Measurements from ENCODE around the gene ADARB2. TPM values are rescaled to one million over a fixed set of nuclear protein-coding genes. Genes with fewer than 3 reads are reported as not detected.

The ADARB2 gene
- total and polyA plus RNA-seq, 2 experiments from 2014 or later, result 2.0 to 5.0 TPM

DNA sequence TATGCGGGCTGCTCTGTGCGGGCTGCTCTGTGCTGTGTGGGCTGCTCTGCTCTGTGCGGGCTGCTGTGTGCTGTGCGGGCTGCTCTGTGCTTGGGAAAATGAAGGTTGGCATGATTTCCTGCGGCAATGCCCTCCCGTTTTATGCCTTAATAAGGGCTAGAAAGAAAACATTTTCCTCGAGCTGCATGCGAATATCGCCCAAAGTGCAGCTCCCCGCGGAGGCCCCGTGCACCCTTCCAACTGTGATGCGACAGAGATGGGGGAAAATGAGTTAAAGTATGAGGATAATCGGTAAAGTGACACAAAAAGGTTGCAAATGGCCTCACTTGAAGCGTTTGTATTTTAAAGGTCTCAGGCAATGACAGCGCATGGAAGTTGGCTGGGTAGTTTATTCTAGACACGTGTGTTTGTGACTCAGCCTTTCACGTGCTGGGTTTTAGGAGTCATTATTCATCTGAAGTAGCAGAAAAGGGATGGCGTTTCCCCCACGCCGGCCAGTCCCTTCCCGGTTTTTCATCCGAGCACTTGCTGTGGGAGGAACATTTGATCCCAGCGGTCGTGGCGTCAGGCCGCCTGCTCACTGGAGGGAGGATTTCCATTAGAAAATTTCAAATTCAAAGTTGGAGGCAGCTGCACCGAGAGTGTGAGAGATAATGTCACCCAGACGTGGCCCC, 220.7 kb downstream of the ADARB2 start:
- peaks cover 10% of the 10 kb centered on the region for H3K4me1 ChIP-seq (ENCODE audit: insufficient read depth)
- no peaks in the 10 kb centered on the region for H3K79me2 ChIP-seq (replicated peaks; ENCODE audit: insufficient read depth)
- H3K4me2 ChIP-seq, result no peak overlapping the region
- no peaks in the 10 kb centered on the region for H3K27me3 ChIP-seq (ENCODE audit: insufficient read depth)
- H3K4me3 Mint-ChIP-seq, result no peak overlapping the region
- H4K20me1 ChIP-seq (replicated peaks; ENCODE audit: insufficient read depth), result no peaks in the 10 kb centered on the region
- H3K9me3 Mint-ChIP-seq, result no peaks in the 10 kb centered on the region
- no peaks in the 10 kb centered on the region for H3K36me3 Mint-ChIP-seq (ENCODE audit: low read depth)
- no peak overlapping the region for H2AFZ ChIP-seq
- H3K4me3 ChIP-seq, result no peak overlapping the region
- H3K9me2 ChIP-seq (ENCODE audit: insufficient read depth), result peaks cover 8% of the 10 kb centered on the region; the same call in 1 of the 2 replicates
- H3K4me1 Mint-ChIP-seq, result peaks cover 14% of the 10 kb centered on the region
- no peak for TF ChIP-seq EZH2 (IDR thresholded peaks at IDR 0.05; ENCODE audit: low read depth, unreplicated experiment)
- TF ChIP-seq, protein P1, sequence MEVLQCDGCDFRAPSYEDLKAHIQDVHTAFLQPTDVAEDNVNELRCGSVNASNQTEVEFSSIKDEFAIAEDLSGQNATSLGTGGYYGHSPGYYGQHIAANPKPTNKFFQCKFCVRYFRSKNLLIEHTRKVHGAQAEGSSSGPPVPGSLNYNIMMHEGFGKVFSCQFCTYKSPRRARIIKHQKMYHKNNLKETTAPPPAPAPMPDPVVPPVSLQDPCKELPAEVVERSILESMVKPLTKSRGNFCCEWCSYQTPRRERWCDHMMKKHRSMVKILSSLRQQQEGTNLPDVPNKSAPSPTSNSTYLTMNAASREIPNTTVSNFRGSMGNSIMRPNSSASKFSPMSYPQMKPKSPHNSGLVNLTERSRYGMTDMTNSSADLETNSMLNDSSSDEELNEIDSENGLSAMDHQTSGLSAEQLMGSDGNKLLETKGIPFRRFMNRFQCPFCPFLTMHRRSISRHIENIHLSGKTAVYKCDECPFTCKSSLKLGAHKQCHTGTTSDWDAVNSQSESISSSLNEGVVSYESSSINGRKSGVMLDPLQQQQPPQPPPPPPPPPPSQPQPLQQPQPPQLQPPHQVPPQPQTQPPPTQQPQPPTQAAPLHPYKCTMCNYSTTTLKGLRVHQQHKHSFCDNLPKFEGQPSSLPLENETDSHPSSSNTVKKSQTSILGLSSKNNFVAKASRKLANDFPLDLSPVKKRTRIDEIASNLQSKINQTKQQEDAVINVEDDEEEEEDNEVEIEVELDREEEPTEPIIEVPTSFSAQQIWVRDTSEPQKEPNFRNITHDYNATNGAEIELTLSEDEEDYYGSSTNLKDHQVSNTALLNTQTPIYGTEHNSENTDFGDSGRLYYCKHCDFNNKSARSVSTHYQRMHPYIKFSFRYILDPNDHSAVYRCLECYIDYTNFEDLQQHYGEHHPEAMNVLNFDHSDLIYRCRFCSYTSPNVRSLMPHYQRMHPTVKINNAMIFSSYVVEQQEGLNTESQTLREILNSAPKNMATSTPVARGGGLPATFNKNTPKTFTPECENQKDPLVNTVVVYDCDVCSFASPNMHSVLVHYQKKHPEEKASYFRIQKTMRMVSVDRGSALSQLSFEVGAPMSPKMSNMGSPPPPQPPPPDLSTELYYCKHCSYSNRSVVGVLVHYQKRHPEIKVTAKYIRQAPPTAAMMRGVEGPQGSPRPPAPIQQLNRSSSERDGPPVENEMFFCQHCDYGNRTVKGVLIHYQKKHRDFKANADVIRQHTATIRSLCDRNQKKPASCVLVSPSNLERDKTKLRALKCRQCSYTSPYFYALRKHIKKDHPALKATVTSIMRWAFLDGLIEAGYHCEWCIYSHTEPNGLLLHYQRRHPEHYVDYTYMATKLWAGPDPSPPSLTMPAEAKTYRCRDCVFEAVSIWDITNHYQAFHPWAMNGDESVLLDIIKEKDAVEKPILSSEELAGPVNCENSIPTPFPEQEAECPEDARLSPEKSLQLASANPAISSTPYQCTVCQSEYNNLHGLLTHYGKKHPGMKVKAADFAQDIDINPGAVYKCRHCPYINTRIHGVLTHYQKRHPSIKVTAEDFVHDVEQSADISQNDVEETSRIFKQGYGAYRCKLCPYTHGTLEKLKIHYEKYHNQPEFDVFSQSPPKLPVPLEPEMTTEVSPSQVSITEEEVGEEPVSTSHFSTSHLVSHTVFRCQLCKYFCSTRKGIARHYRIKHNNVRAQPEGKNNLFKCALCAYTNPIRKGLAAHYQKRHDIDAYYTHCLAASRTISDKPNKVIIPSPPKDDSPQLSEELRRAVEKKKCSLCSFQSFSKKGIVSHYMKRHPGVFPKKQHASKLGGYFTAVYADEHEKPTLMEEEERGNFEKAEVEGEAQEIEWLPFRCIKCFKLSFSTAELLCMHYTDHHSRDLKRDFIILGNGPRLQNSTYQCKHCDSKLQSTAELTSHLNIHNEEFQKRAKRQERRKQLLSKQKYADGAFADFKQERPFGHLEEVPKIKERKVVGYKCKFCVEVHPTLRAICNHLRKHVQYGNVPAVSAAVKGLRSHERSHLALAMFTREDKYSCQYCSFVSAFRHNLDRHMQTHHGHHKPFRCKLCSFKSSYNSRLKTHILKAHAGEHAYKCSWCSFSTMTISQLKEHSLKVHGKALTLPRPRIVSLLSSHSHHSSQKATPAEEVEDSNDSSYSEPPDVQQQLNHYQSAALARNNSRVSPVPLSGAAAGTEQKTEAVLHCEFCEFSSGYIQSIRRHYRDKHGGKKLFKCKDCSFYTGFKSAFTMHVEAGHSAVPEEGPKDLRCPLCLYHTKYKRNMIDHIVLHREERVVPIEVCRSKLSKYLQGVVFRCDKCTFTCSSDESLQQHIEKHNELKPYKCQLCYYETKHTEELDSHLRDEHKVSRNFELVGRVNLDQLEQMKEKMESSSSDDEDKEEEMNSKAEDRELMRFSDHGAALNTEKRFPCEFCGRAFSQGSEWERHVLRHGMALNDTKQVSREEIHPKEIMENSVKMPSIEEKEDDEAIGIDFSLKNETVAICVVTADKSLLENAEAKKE (CRISPR knock-in tag; IDR thresholded peaks at IDR 0.05), result no peak
- TF ChIP-seq CREB1 (CRISPR knock-in tag; IDR thresholded peaks at IDR 0.05; ENCODE audit: low read depth), result no peak
- no peak for TF ChIP-seq ZNF331 (CRISPR knock-in tag; IDR thresholded peaks at IDR 0.05; ENCODE audit: low read depth)
- TF ChIP-seq, protein P2, sequence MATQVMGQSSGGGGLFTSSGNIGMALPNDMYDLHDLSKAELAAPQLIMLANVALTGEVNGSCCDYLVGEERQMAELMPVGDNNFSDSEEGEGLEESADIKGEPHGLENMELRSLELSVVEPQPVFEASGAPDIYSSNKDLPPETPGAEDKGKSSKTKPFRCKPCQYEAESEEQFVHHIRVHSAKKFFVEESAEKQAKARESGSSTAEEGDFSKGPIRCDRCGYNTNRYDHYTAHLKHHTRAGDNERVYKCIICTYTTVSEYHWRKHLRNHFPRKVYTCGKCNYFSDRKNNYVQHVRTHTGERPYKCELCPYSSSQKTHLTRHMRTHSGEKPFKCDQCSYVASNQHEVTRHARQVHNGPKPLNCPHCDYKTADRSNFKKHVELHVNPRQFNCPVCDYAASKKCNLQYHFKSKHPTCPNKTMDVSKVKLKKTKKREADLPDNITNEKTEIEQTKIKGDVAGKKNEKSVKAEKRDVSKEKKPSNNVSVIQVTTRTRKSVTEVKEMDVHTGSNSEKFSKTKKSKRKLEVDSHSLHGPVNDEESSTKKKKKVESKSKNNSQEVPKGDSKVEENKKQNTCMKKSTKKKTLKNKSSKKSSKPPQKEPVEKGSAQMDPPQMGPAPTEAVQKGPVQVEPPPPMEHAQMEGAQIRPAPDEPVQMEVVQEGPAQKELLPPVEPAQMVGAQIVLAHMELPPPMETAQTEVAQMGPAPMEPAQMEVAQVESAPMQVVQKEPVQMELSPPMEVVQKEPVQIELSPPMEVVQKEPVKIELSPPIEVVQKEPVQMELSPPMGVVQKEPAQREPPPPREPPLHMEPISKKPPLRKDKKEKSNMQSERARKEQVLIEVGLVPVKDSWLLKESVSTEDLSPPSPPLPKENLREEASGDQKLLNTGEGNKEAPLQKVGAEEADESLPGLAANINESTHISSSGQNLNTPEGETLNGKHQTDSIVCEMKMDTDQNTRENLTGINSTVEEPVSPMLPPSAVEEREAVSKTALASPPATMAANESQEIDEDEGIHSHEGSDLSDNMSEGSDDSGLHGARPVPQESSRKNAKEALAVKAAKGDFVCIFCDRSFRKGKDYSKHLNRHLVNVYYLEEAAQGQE (IDR thresholded peaks at IDR 0.05; ENCODE audit: unreplicated experiment), result no peak
- TF ChIP-seq, protein P3, sequence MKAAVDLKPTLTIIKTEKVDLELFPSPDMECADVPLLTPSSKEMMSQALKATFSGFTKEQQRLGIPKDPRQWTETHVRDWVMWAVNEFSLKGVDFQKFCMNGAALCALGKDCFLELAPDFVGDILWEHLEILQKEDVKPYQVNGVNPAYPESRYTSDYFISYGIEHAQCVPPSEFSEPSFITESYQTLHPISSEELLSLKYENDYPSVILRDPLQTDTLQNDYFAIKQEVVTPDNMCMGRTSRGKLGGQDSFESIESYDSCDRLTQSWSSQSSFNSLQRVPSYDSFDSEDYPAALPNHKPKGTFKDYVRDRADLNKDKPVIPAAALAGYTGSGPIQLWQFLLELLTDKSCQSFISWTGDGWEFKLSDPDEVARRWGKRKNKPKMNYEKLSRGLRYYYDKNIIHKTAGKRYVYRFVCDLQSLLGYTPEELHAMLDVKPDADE (IDR thresholded peaks at IDR 0.05), result no peak
- no peak for TF ChIP-seq EZH2phosphoT487 (IDR thresholded peaks at IDR 0.05; ENCODE audit: unreplicated experiment)
- TF ChIP-seq, protein P4, sequence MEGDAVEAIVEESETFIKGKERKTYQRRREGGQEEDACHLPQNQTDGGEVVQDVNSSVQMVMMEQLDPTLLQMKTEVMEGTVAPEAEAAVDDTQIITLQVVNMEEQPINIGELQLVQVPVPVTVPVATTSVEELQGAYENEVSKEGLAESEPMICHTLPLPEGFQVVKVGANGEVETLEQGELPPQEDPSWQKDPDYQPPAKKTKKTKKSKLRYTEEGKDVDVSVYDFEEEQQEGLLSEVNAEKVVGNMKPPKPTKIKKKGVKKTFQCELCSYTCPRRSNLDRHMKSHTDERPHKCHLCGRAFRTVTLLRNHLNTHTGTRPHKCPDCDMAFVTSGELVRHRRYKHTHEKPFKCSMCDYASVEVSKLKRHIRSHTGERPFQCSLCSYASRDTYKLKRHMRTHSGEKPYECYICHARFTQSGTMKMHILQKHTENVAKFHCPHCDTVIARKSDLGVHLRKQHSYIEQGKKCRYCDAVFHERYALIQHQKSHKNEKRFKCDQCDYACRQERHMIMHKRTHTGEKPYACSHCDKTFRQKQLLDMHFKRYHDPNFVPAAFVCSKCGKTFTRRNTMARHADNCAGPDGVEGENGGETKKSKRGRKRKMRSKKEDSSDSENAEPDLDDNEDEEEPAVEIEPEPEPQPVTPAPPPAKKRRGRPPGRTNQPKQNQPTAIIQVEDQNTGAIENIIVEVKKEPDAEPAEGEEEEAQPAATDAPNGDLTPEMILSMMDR (conservative IDR thresholded peaks at IDR 0.05; ENCODE audit: low read depth in 2 of 2), result no peak
- TF ChIP-seq POLR2AphosphoS5 (IDR thresholded peaks at IDR 0.05; ENCODE audit: low read depth), result no peak
- no peak for TF ChIP-seq STAT1 (IDR thresholded peaks at IDR 0.05; ENCODE audit: unreplicated experiment)
- no peak for TF ChIP-seq JUNB (IDR thresholded peaks at IDR 0.05; ENCODE audit: unreplicated experiment)
- TF ChIP-seq NANOG (IDR thresholded peaks at IDR 0.05; ENCODE audit: borderline replicate concordance), result no peak
- TF ChIP-seq ZNF114 (CRISPR knock-in tag; IDR thresholded peaks at IDR 0.05), result no peak
- DNase-seq (ENCODE audit: low spot score) (no peak), ATAC-seq (peak; percentile 66)
- H3K27me3 Mint-ChIP-seq (ENCODE audit: insufficient read depth, low read depth, poor library complexity), result peaks cover under 1% of the 10 kb centered on the region
- no peaks in the 10 kb centered on the region for H3K36me3 ChIP-seq (ENCODE audit: insufficient read depth)
- H3K27ac ChIP-seq (ENCODE audit: low read depth), result no peak overlapping the region
- no peak overlapping the region for H3K27ac Mint-ChIP-seq
- no peaks in the 10 kb centered on the region for H3F3A ChIP-seq (replicated peaks; ENCODE audit: low read depth)
